H1 (cell line): ENCODE data around the gene WDFY3. TPM values are rescaled to one million over a fixed set of nuclear protein-coding genes. Genes with fewer than 3 reads are reported as not detected.

ENCODE experiments used
- CTCF ChIA-PET: fragments of 300-600 bp; sonication (Branson Sonifier 250); formaldehyde crosslinking; loops from one replicate; lab custom pipeline; 2021; ENCODE audit not compliant: partially characterized antibody; lab: Charles Lee
- POLR2A ChIA-PET: fragments of 300-600 bp; sonication (Branson Sonifier 250); formaldehyde crosslinking; loops from one replicate; lab custom pipeline; 2021; ENCODE audit warnings: inconsistent platforms; ENCODE audit not compliant: partially characterized antibody; lab: Charles Lee
- DNase-seq, 2 experiments: peaks; one replicate each; pipeline versions ENCODE4 v3.0.0 to v3.0.0-alpha.2; 2010 to 2022; ENCODE audit warnings: low spot score in 2 of 2, low read depth in 1 of 2, mixed read lengths in 1 of 2
- FAIRE-seq: peaks from 2 replicates; lab custom pipeline; 2011; peaks lifted over from hg19 to GRCh38; lab: Jason Lieb, UNC
- H2AFZ ChIP-seq: 2 replicates; pipeline ENCODE4 v1.8.1; 2012; ENCODE audit warnings: low read length, inconsistent platforms
- H2AK5ac ChIP-seq: 2 replicates; pipeline ENCODE4 v1.6.1; 2013; ENCODE audit warnings: low read depth, low read length
- H2BK120ac ChIP-seq: replicated peaks from 2 replicates; pipeline ENCODE3; 2013; ENCODE audit warnings: low read depth, low read length, inconsistent platforms
- H2BK12ac ChIP-seq: 2 replicates; pipeline ENCODE4 v1.6.1; 2013; ENCODE audit warnings: low read depth, low read length
- H2BK15ac ChIP-seq: 2 replicates; pipeline ENCODE4 v1.6.1; 2013; ENCODE audit warnings: low read length
- H2BK20ac ChIP-seq: 2 replicates; pipeline ENCODE4 v1.6.1; 2013; ENCODE audit warnings: low read length
- H2BK5ac ChIP-seq: 2 replicates; pipeline ENCODE4 v1.6.1; 2013; ENCODE audit warnings: low read depth, low read length
- H3K14ac ChIP-seq: 2 replicates; pipeline ENCODE4 v1.6.1; 2013; ENCODE audit warnings: inconsistent platforms; ENCODE audit not compliant: insufficient read length
- H3K18ac ChIP-seq: 2 replicates; pipeline ENCODE4 v1.6.1; 2013; ENCODE audit warnings: low read length; ENCODE audit errors: extremely low read depth
- H3K23ac ChIP-seq: 2 replicates; pipeline ENCODE4 v1.6.1; 2013; ENCODE audit warnings: inconsistent platforms; ENCODE audit not compliant: insufficient read length
- H3K23me2 ChIP-seq: 2 replicates; pipeline ENCODE4 v1.6.1; 2013; ENCODE audit warnings: low read depth, low read length
- H3K27ac ChIP-seq: 2 replicates; pipeline ENCODE4 v1.6.1; 2011; ENCODE audit warnings: low read depth, low read length, inconsistent platforms
- H3K27me3 ChIP-seq, 4 experiments: replicated peaks in 1 of 4; 1 replicate in 1 of 4; 2 replicates in 3 of 4; pipeline versions ENCODE4 v1.6.1 to v1.8.1; 2011 to 2013; ENCODE audit warnings: low read length in 3 of 4, mild to moderate bottlenecking in 3 of 4, inconsistent platforms in 2 of 4, mixed read lengths in 2 of 4, moderate library complexity in 1 of 4; ENCODE audit not compliant: control insufficient read depth in 3 of 4, insufficient read depth in 3 of 4; ENCODE audit errors: extremely low read depth in 1 of 4
- H3K36me3 ChIP-seq, 4 experiments: 2 replicates each; pipeline versions ENCODE4 v1.6.1 to v1.8.1; 2011 to 2013; ENCODE audit warnings: mild to moderate bottlenecking in 4 of 4, low read length in 3 of 4, moderate library complexity in 2 of 4, control low read depth in 1 of 4, inconsistent platforms in 1 of 4; ENCODE audit not compliant: insufficient read depth in 4 of 4, control insufficient read depth in 2 of 4
- H3K4ac ChIP-seq: replicated peaks from 2 replicates; pipeline ENCODE3; 2013; ENCODE audit warnings: low read length, low read depth, mixed read lengths, inconsistent platforms; ENCODE audit not compliant: insufficient read length
- H3K4me1 ChIP-seq, 4 experiments: replicated peaks in 1 of 4; 1 replicate in 1 of 4; 2 replicates in 3 of 4; pipeline versions ENCODE4 v1.6.1 to v1.8.1; 2011 to 2013; ENCODE audit warnings: low read length in 3 of 4, inconsistent platforms in 2 of 4, mixed read lengths in 1 of 4; ENCODE audit not compliant: insufficient read depth in 4 of 4, control insufficient read depth in 3 of 4
- H3K4me2 ChIP-seq, 2 experiments: 2 replicates each; pipeline versions ENCODE4 v1.6.1 to v1.8.1; 2011 to 2013; ENCODE audit warnings: low read depth in 2 of 2, low read length in 2 of 2, control low read depth in 1 of 2, inconsistent platforms in 1 of 2, mild to moderate bottlenecking in 1 of 2; ENCODE audit not compliant: insufficient read depth in 1 of 2
- H3K4me3 ChIP-seq, 4 experiments: fragments of 200-600, 300-600 bp in 1 of 4; sonication (generic), shearing (Covaris generic), sonication (Bioruptor Twin) in 1 of 4; 2 replicates each; pipeline versions ENCODE4 v1.5.1 to v1.8.1; 2011 to 2016; ENCODE audit warnings: low read length in 4 of 4, low read depth in 3 of 4, control low read depth in 2 of 4, inconsistent platforms in 2 of 4, mild to moderate bottlenecking in 2 of 4, mixed read lengths in 1 of 4, moderate library complexity in 1 of 4; ENCODE audit not compliant: insufficient read depth in 2 of 4; ENCODE audit errors: extremely low read depth in 1 of 4
- H3K56ac ChIP-seq: replicated peaks from 2 replicates; pipeline ENCODE3; 2013; ENCODE audit warnings: low read depth, mild to moderate bottlenecking, mixed read lengths, low read length, inconsistent platforms; ENCODE audit not compliant: insufficient read length
- H3K79me1 ChIP-seq: 2 replicates; pipeline ENCODE4 v1.6.1; 2013; ENCODE audit warnings: low read depth, low read length, control low read depth
- H3K79me2 ChIP-seq, 2 experiments: 2 replicates each; pipeline versions ENCODE4 v1.6.1 to v1.8.1; 2012 to 2013; ENCODE audit warnings: low read length in 2 of 2, mild to moderate bottlenecking in 2 of 2, inconsistent platforms in 1 of 2; ENCODE audit not compliant: insufficient read depth in 2 of 2, control insufficient read depth in 1 of 2
- H3K9ac ChIP-seq, 4 experiments: replicated peaks in 1 of 4; 1 replicate in 1 of 4; 2 replicates in 3 of 4; pipeline versions ENCODE4 v1.6.1 to v1.8.1; 2011 to 2013; ENCODE audit warnings: low read depth in 3 of 4, low read length in 3 of 4, control low read depth in 2 of 4, mild to moderate bottlenecking in 2 of 4, moderate library complexity in 2 of 4, inconsistent platforms in 1 of 4; ENCODE audit errors: extremely low read depth in 1 of 4
- H3K9me3 ChIP-seq, 2 experiments: 2 replicates each; pipeline versions ENCODE4 v1.6.1 to v1.8.1; 2012 to 2013; ENCODE audit warnings: mild to moderate bottlenecking in 2 of 2, moderate library complexity in 2 of 2, control low read depth in 1 of 2, inconsistent platforms in 1 of 2, low read depth in 1 of 2, low read length in 1 of 2, mixed read lengths in 1 of 2; ENCODE audit not compliant: insufficient read depth in 2 of 2
- H4K20me1 ChIP-seq, 2 experiments: replicated peaks in 1 of 2; 2 replicates each; pipeline versions ENCODE3 to v1.8.1; 2011 to 2013; ENCODE audit warnings: inconsistent platforms in 2 of 2, low read length in 2 of 2, mild to moderate bottlenecking in 1 of 2; ENCODE audit not compliant: insufficient read depth in 2 of 2, control insufficient read depth in 1 of 2
- H4K5ac ChIP-seq: 2 replicates; pipeline ENCODE4 v1.6.1; 2013; ENCODE audit warnings: low read length, low read depth, mixed read lengths, inconsistent platforms; ENCODE audit not compliant: insufficient read length
- H4K8ac ChIP-seq: 2 replicates; pipeline ENCODE4 v1.8.0; 2013; ENCODE audit warnings: mild to moderate bottlenecking, moderate library complexity, low read length, inconsistent platforms; ENCODE audit not compliant: insufficient read depth; ENCODE audit errors: extremely low read depth
- H4K91ac ChIP-seq: replicated peaks from 2 replicates; pipeline ENCODE3; 2013; ENCODE audit warnings: low read length, mixed read lengths, inconsistent platforms; ENCODE audit not compliant: insufficient read length
- ATF3 ChIP-seq: IDR thresholded peaks from 2 replicates; pipeline ENCODE4 v1.6.1; 2011; ENCODE audit warnings: low read depth, mild to moderate bottlenecking, low read length; ENCODE audit not compliant: insufficient read depth
- CHD2 ChIP-seq: IDR thresholded peaks from 2 replicates; pipeline ENCODE4 v1.6.1; 2012; ENCODE audit warnings: low read length, improper control_type of control experiment
- CREB1 ChIP-seq: IDR thresholded peaks from 2 replicates; pipeline ENCODE4 v1.6.1; 2012; ENCODE audit warnings: inconsistent platforms
- CTCF ChIP-seq, 3 experiments: IDR thresholded peaks; 1 replicate in 2 of 3; 2 replicates in 1 of 3; pipeline versions ENCODE4 v1.5.1 to v1.6.1; 2011; ENCODE audit warnings: low read length in 3 of 3, mild to moderate bottlenecking in 3 of 3, inconsistent platforms in 2 of 3, low read depth in 1 of 3, moderate library complexity in 1 of 3; ENCODE audit not compliant: insufficient read depth in 1 of 3; ENCODE audit errors: control extremely low read depth in 1 of 3
- JUN ChIP-seq: IDR thresholded peaks from 2 replicates; pipeline ENCODE4 v1.6.1; 2011; ENCODE audit warnings: low read depth, mild to moderate bottlenecking, improper control_type of control experiment, low read length
- JUND ChIP-seq: IDR thresholded peaks from 2 replicates; pipeline ENCODE4 v1.6.1; 2011; ENCODE audit warnings: mild to moderate bottlenecking, improper control_type of control experiment, low read length
- MAFK ChIP-seq: IDR thresholded peaks from 2 replicates; pipeline ENCODE4 v1.6.1; 2012; ENCODE audit warnings: low read depth, mild to moderate bottlenecking, improper control_type of control experiment, low read length
- RAD21 ChIP-seq, 2 experiments: IDR thresholded peaks in 1 of 2; conservative IDR thresholded peaks in 1 of 2; 2 replicates each; pipeline ENCODE4 v1.6.1; 2011; ENCODE audit warnings: low read depth in 2 of 2, low read length in 2 of 2, improper control_type of control experiment in 1 of 2, inconsistent platforms in 1 of 2, mild to moderate bottlenecking in 1 of 2, moderate library complexity in 1 of 2
- RFX5 ChIP-seq: IDR thresholded peaks from 2 replicates; pipeline ENCODE4 v1.6.1; 2011; ENCODE audit warnings: low read depth, low read length, improper control_type of control experiment, borderline replicate concordance
- SIX5 ChIP-seq: IDR thresholded peaks from 2 replicates; pipeline ENCODE4 v1.6.1; 2011; ENCODE audit warnings: mild to moderate bottlenecking, low read depth, low read length
- TEAD4 ChIP-seq: IDR thresholded peaks from 2 replicates; pipeline ENCODE4 v1.6.1; 2012; ENCODE audit warnings: low read depth, low read length, inconsistent platforms, mixed read lengths
- WGBS, 2 experiments: shearing (Covaris generic) in 1 of 2; methylation state at CpG; one replicate each; pipeline versions ENCODE4 v1.1.6 to v1.1.7; 2013 to 2015; ENCODE audit warnings: low lambda C conversion rate in 2 of 2, mixed read lengths in 2 of 2, inconsistent platforms in 1 of 2, low coverage in 1 of 2, missing lambda C conversion rate in 1 of 2; ENCODE audit not compliant: insufficient replicate concordance in 2 of 2, insufficient coverage in 1 of 2, insufficient read length in 1 of 2; ENCODE audit errors: extremely low coverage in 1 of 2, missing lambda C conversion rate in 1 of 2; 5-methylcytosine and 5-hydroxymethylcytosine counted together
- polyA plus RNA-seq, 7 experiments: library from polyadenylated mRNA; depleted of rRNA in 3 of 7; stranded (reverse) in 5 of 7; unstranded in 2 of 7; fragments of >200 nt in 5 of 7; fragments of 200-250 nt in 2 of 7; gene quantifications; 1 replicate in 5 of 7; 2 replicates in 1 of 7; 4 replicates in 1 of 7; pipeline versions ENCODE4 v1.2.1 to v1.2.3, GENCODE V29; 2011 to 2013; ENCODE audit warnings: missing spikeins in 2 of 7, mixed read lengths in 2 of 7
- total RNA-seq: library from RNA; stranded (reverse); fragmentation: NEBNext Ultra II Directional; extraction: Animal tissue kit (Norgen Biotek cat#: 25700); gene quantifications from 2 replicates; pipeline ENCODE4 v1.2.1, GENCODE V29; 2021

WDFY3 gene
- total and polyA plus RNA-seq, 2 of the 8 experiments (the other 6 are each of a cell fraction or from before 2014, with no cell fraction given) = 25.6 to 62.4 TPM

DNA sequence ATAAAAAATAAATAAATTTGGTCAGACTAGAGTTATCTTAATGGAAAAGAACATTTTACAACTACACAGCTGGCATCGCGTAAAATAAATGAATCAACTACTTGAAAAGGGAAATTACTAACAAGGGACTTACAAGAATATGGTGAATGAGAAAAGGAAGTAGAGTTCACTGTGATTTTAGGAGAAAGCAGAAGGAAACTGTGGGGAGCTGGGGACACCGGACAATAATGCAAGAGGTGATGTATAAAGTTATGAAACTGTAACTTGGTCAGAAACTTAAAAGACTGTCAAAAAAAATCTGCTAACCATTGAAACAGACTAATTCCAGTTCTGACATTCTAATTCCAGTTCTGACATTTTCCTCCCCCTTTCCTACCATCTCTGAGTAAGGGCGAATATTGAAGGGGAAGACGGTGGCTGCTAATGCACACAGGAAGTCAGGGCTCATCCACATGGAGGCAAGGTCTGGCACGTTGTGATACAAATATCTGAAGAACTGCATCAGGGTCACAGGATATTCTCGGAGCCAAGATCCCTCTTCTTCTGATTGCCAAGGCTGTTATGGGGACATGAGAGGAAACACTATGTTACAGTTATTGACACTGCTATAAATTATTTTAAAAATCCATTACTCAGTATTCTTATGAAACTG is 213.0 kb downstream of the WDFY3 start:
- Histone ChIP-seq H2AFZ (no peak overlapping the region), H3K9me3 (no peaks in the 10 kb centered on the region), H4K20me1 (no peaks in the 10 kb centered on the region), H2BK15ac (no peak overlapping the region), H2BK20ac (no peak overlapping the region), H3K4me3 (no peak overlapping the region), H2BK120ac (no peak overlapping the region), H3K9ac (no peak overlapping the region), H3K27ac (no peak overlapping the region), H3K23ac (no peak overlapping the region), H3K14ac (no peak overlapping the region), H3K23me2 (no peaks in the 10 kb centered on the region), H2AK5ac (no peak overlapping the region), H2BK5ac (no peak overlapping the region), H3K4ac (no peak overlapping the region), H3K4me2 (no peak overlapping the region), H3K56ac (no peak overlapping the region), H3K79me1 (no peaks in the 10 kb centered on the region), H3K18ac (no peak overlapping the region), H4K91ac (no peak overlapping the region), H3K36me3 (peaks cover 2 to 55% (median 14%) of the 10 kb centered on the region in 4 experiments; a peak in 7 of 8 replicates), H3K27me3 (no peaks in the 10 kb centered on the region), H3K4me1 (no peaks in the 10 kb centered on the region), H4K5ac (no peak overlapping the region), H2BK12ac (no peak overlapping the region), H4K8ac (no peak overlapping the region), H3K79me2 (no peaks in the 10 kb centered on the region)
- WGBS, 2 experiments = 94% methylated on average over 7 of the region's 7 CpGs; no CpG with 5 or more reads in 1 of the 2 experiments
- no peak for FAIRE-seq
- CTCF ChIA-PET = interaction anchor here (1.3 kb wide), 1 partner anchor 218 kb away, joined by 3 read pairs; no protein-coding TSS in a partner anchor
- DNase-seq = no peak
- POLR2A ChIA-PET = no interaction called here
- TF ChIP-seq CREB1 = no peak
- no peak for TF ChIP-seq JUN
- TF ChIP-seq CHD2 = no peak
- TF ChIP-seq MAFK = no peak
- no peak for TF ChIP-seq JUND
- TF ChIP-seq ATF3 = no peak
- TF ChIP-seq TEAD4 = no peak
- TF ChIP-seq RFX5 = no peak
- no peak for TF ChIP-seq RAD21 (IDR thresholded peaks at IDR 0.05 in 1 of 2, conservative IDR thresholded peaks at IDR 0.05 in 1 of 2; ENCODE audit: low read depth in 2 of 2, low read length in 2 of 2)
- no peak for TF ChIP-seq SIX5
- no peak for TF ChIP-seq CTCF (IDR thresholded peaks at IDR 0.05; ENCODE audit: control extremely low read depth in 1 of 3, insufficient read depth in 1 of 3, low read depth in 1 of 3, low read length in 3 of 3)
